HCT116 (cell line): ENCODE data around the gene CHD3. TPM values are rescaled to one million over a fixed set of nuclear protein-coding genes. Genes with fewer than 3 reads are reported as not detected.

Source experiments
- ATAC-seq: fragments of 200-7000 bp; cut with Tn5 transposase; 2 replicates; pipeline ENCODE4 v1.9.1; 2020; ENCODE audit warnings: mild to moderate bottlenecking, moderate library complexity
- BruUV-seq: library from RNA; stranded (reverse); fragments of 400-500 nt; replicated peaks from 2 replicates; lab custom pipeline; 2021; lab: Mats Ljungman, UMichigan
- CTCF ChIA-PET: fragments of 300-600 bp; sonication (Branson Sonifier 250); formaldehyde crosslinking; loops from one replicate; lab custom pipeline; 2021; ENCODE audit warnings: antibody characterized with exemption; lab: Charles Lee
- POLR2A ChIA-PET: fragments of 300-600, 350-600 bp; sonication (Branson Sonifier 250); formaldehyde crosslinking; loops from one replicate; lab custom pipeline; 2021; ENCODE audit warnings: antibody characterized with exemption; lab: Charles Lee
- RAD21 ChIA-PET, 2 experiments: fragments of 300-600 bp; sonication (Branson Sonifier 250); formaldehyde crosslinking; loops; one replicate each; lab custom pipeline; 2023; ENCODE audit warnings: low total read pairs in 2 of 2; ENCODE audit not compliant: uncharacterized antibody in 2 of 2, unreplicated experiment in 2 of 2, low non-redundant PET in 1 of 2; lab: Charles Lee
- DNase-seq: peaks from one replicate; pipeline ENCODE4 v3.0.0-alpha.2; 2010; ENCODE audit warnings: low read depth, low spot score
- H2AFZ ChIP-seq: fragments of 200-600 bp; shearing (Covaris generic), sonication (generic); 2 replicates; pipeline ENCODE4 v1.6.1; 2017; ENCODE audit warnings: low read depth, mixed run types, mixed read lengths, antibody characterized with exemption, low read length; ENCODE audit not compliant: poor library complexity, severe bottlenecking
- H3K27ac ChIP-seq: 2 replicates; pipeline ENCODE4 v1.5.1; 2012; ENCODE audit warnings: low read depth, low read length
- H3K27me3 ChIP-seq: fragments of 200-600 bp; sonication (generic); 2 replicates; pipeline ENCODE4 v1.6.1; 2016; ENCODE audit warnings: mixed run types, low read length, mixed read lengths; ENCODE audit not compliant: insufficient read depth
- H3K36me3 ChIP-seq, 2 experiments: fragments of 200-500 bp in 1 of 2; fragments of 200-600 bp in 1 of 2; sonication (Bioruptor generic) in 1 of 2; sonication (generic) in 1 of 2; 2 replicates each; pipeline versions ENCODE4 v1.5.1 to v1.6.1; 2014 to 2016; ENCODE audit warnings: low read length in 2 of 2, inconsistent platforms in 1 of 2, mixed read lengths in 1 of 2, mixed run types in 1 of 2; ENCODE audit not compliant: insufficient read depth in 2 of 2, control insufficient read depth in 1 of 2
- H3K4me1 ChIP-seq, 2 experiments: fragments of 200-600 bp in 1 of 2; sonication (generic) in 1 of 2; 2 replicates each; pipeline versions ENCODE4 v1.5.1 to v1.6.1; 2012 to 2017; ENCODE audit warnings: low read length in 2 of 2, inconsistent platforms in 1 of 2, mild to moderate bottlenecking in 1 of 2, mixed read lengths in 1 of 2, mixed run types in 1 of 2, moderate library complexity in 1 of 2; ENCODE audit not compliant: insufficient read depth in 2 of 2, control insufficient read depth in 1 of 2
- H3K4me2 ChIP-seq: fragments of 200-600 bp; sonication (generic); 2 replicates; pipeline ENCODE4 v1.6.1; 2017; ENCODE audit warnings: mixed run types, low read length, mixed read lengths
- H3K4me3 ChIP-seq, 2 experiments: fragments of 200-600 bp in 1 of 2; sonication (generic) in 1 of 2; replicated peaks in 1 of 2; 2 replicates each; pipeline ENCODE4 v1.5.1; 2011 to 2016; ENCODE audit warnings: low read length in 2 of 2, control low read depth in 1 of 2, low read depth in 1 of 2, mild to moderate bottlenecking in 1 of 2, mixed read lengths in 1 of 2, mixed run types in 1 of 2
- H3K79me2 ChIP-seq: fragments of 200-600 bp; sonication (generic); 2 replicates; pipeline ENCODE4 v1.6.1; 2017; ENCODE audit warnings: mild to moderate bottlenecking, mixed run types, low read length, moderate library complexity, mixed read lengths; ENCODE audit not compliant: insufficient read depth
- H3K9ac ChIP-seq: fragments of 200-600 bp; sonication (generic); 2 replicates; pipeline ENCODE4 v1.6.1; 2016; ENCODE audit warnings: low read length, mixed read lengths
- H3K9me2 ChIP-seq: fragments of 200-600 bp; sonication (generic), shearing (Covaris generic); 2 replicates; pipeline ENCODE4 v1.6.1; 2017; ENCODE audit warnings: mixed run types, mild to moderate bottlenecking, moderate library complexity; ENCODE audit not compliant: insufficient read depth
- H3K9me3 ChIP-seq, 2 experiments: fragments of 200-500 bp in 1 of 2; fragments of 200-600 bp in 1 of 2; sonication (Bioruptor generic) in 1 of 2; sonication (generic) in 1 of 2; 2 replicates each; pipeline ENCODE4 v1.6.1; 2014 to 2017; ENCODE audit warnings: low read length in 2 of 2, mixed read lengths in 2 of 2, inconsistent platforms in 1 of 2, low read depth in 1 of 2, mild to moderate bottlenecking in 1 of 2, mixed run types in 1 of 2, moderate library complexity in 1 of 2; ENCODE audit not compliant: control insufficient read depth in 1 of 2, insufficient read depth in 1 of 2
- H4K20me1 ChIP-seq: fragments of 200-600 bp; sonication (generic), shearing (Covaris generic); 2 replicates; pipeline ENCODE4 v1.6.1; 2017; ENCODE audit warnings: mixed run types, mild to moderate bottlenecking, moderate library complexity; ENCODE audit not compliant: insufficient read depth
- CBX3 ChIP-seq: IDR thresholded peaks from 2 replicates; pipeline ENCODE4 v1.6.1; 2012; ENCODE audit warnings: low read depth
- EZH2phosphoT487 ChIP-seq: fragments of 200-600 bp; IDR thresholded peaks from 2 replicates; pipeline ENCODE4 v1.6.1; 2018; ENCODE audit warnings: antibody characterized with exemption, borderline replicate concordance
- FOSL1 ChIP-seq: IDR thresholded peaks from 2 replicates; pipeline ENCODE4 v1.6.1; 2012; ENCODE audit warnings: low read depth
- POLR2A ChIP-seq: IDR thresholded peaks from 2 replicates; pipeline ENCODE4 v1.7.0; 2011; ENCODE audit warnings: borderline replicate concordance; ENCODE audit not compliant: insufficient read depth, insufficient read length; ENCODE audit errors: extremely low read depth
- POLR2AphosphoS5 ChIP-seq: IDR thresholded peaks from 2 replicates; pipeline ENCODE4 v1.6.1; 2011; ENCODE audit warnings: mild to moderate bottlenecking, low read depth, low read length, moderate library complexity
- RAD21 ChIP-seq: IDR thresholded peaks from 2 replicates; pipeline ENCODE4 v1.6.1; 2012; ENCODE audit warnings: low read depth, mild to moderate bottlenecking
- SIN3A ChIP-seq: IDR thresholded peaks from 2 replicates; pipeline ENCODE4 v1.6.1; 2012; ENCODE audit warnings: low read depth
- SRF ChIP-seq: IDR thresholded peaks from 2 replicates; pipeline ENCODE4 v1.6.1; 2012; ENCODE audit warnings: low read depth
- YY1 ChIP-seq: IDR thresholded peaks from 2 replicates; pipeline ENCODE4 v1.6.1; 2011; ENCODE audit warnings: low read length, low read depth, moderate library complexity, mild to moderate bottlenecking; ENCODE audit not compliant: insufficient replicate concordance; ENCODE audit errors: extremely low read depth
- ZFX ChIP-seq: fragments of 450-650 bp; IDR thresholded peaks from 2 replicates; pipeline ENCODE4 v1.6.1; 2017
- intact Hi-C: fragments of 100-400 bp; cut with micrococcal nuclease; formaldehyde crosslinking; loops from 2 replicates; pipeline ENCODE4 v1.10.0; 2022
- total RNA-seq: library from RNA; stranded (reverse); gene quantifications from one replicate; pipeline ENCODE4 v1.2.1, GENCODE V29; 2021; ENCODE audit not compliant: unreplicated experiment
- TF ChIP-seq, protein P1 (sequence below): IDR thresholded peaks from 2 replicates; pipeline ENCODE4 v1.6.1; 2012; ENCODE audit warnings: low read depth
- TF ChIP-seq, protein P2 (sequence below): IDR thresholded peaks from 2 replicates; pipeline ENCODE4 v1.6.1; 2012

Gene CHD3
- total RNA-seq, 1 experiment from 2014 or later: 54.8 TPM

- no peak overlapping the region for H3K4me3 ChIP-seq
- no peaks in the 10 kb centered on the region for H3K79me2 ChIP-seq
- H3K36me3 ChIP-seq: no peaks in the 10 kb centered on the region
- ATAC-seq (no peak), DNase-seq (no peak)
- H3K27ac ChIP-seq: no peak overlapping the region
- BruUV-seq: no TSS peak
- no peaks in the 10 kb centered on the region for H4K20me1 ChIP-seq
- ChIA-PET POLR2A (no interaction called here), RAD21 (no interaction called here), CTCF (no interaction called here)
- TF ChIP-seq EZH2phosphoT487 (no peak), CBX3 (no peak), RAD21 (no peak), FOSL1 (no peak), YY1 (no peak), POLR2A (no peak), SRF (no peak), SIN3A (no peak), ZFX (no peak), POLR2AphosphoS5 (no peak)
- TF ChIP-seq, protein P1, sequence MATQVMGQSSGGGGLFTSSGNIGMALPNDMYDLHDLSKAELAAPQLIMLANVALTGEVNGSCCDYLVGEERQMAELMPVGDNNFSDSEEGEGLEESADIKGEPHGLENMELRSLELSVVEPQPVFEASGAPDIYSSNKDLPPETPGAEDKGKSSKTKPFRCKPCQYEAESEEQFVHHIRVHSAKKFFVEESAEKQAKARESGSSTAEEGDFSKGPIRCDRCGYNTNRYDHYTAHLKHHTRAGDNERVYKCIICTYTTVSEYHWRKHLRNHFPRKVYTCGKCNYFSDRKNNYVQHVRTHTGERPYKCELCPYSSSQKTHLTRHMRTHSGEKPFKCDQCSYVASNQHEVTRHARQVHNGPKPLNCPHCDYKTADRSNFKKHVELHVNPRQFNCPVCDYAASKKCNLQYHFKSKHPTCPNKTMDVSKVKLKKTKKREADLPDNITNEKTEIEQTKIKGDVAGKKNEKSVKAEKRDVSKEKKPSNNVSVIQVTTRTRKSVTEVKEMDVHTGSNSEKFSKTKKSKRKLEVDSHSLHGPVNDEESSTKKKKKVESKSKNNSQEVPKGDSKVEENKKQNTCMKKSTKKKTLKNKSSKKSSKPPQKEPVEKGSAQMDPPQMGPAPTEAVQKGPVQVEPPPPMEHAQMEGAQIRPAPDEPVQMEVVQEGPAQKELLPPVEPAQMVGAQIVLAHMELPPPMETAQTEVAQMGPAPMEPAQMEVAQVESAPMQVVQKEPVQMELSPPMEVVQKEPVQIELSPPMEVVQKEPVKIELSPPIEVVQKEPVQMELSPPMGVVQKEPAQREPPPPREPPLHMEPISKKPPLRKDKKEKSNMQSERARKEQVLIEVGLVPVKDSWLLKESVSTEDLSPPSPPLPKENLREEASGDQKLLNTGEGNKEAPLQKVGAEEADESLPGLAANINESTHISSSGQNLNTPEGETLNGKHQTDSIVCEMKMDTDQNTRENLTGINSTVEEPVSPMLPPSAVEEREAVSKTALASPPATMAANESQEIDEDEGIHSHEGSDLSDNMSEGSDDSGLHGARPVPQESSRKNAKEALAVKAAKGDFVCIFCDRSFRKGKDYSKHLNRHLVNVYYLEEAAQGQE: no peak
- TF ChIP-seq, protein P2, sequence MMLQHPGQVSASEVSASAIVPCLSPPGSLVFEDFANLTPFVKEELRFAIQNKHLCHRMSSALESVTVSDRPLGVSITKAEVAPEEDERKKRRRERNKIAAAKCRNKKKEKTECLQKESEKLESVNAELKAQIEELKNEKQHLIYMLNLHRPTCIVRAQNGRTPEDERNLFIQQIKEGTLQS: no peak
- H2AFZ ChIP-seq: no peak overlapping the region
- no peaks in the 10 kb centered on the region for H3K9me2 ChIP-seq
- H3K9ac ChIP-seq: no peak overlapping the region
- no peaks in the 10 kb centered on the region for H3K4me1 ChIP-seq
- no peaks in the 10 kb centered on the region for H3K9me3 ChIP-seq
- intact Hi-C loops: no loop called here
- H3K4me2 ChIP-seq: no peak overlapping the region
- no peaks in the 10 kb centered on the region for H3K27me3 ChIP-seq
These were observed 15.5 kb upstream of the CHD3 start for GRCh38 chr17:7873051-7873450.
